ENCODE data around the gene FRMD6.

FRMD6 gene

DNA sequence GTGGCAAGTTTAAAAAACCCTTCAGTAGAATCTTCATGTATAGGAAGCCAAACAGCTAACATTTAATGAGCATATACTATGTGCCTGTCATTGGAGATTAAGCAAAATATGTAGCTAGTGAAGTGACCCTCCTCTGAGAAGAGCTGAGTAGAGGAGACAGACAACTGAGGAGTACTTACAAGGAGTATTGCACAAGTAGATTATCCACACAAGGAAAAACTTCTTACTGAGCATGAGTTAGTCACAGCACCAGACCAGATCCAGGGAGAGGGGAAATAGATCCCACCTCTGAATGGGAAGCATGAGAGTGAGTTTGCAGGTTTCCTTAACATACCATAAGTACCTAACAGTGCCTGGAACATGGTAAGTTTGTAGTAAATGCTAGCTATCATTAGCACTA, 33.0 kb downstream of the FRMD6 start:
- no peak overlapping the region for H3K4me3 ChIP-seq (replicated peaks in 1 of 2; ENCODE audit: low read depth in 2 of 2, low read length in 2 of 2)
- no peak for TF ChIP-seq CTCF (IDR thresholded peaks at IDR 0.05; ENCODE audit: low read depth, low read length)
- peak in 1 of 2 donors; percentile 47 for DNase-seq (ENCODE audit: low read depth in 2 of 2)

GRCh38 chr14:51691176-51691575, 39.5 kb downstream of the FRMD6 start:
- no peak for TF ChIP-seq CTCF (IDR thresholded peaks at IDR 0.05; ENCODE audit: low read depth, low read length)
- H3K4me3 ChIP-seq (replicated peaks in 1 of 2; ENCODE audit: low read depth in 2 of 2, low read length in 2 of 2) = no peak overlapping the region
- DNase-seq (ENCODE audit: low read depth in 2 of 2) = peak in 1 of 2 donors; percentile 50

- no peak overlapping the region for H3K4me3 ChIP-seq (replicated peaks in 1 of 2; ENCODE audit: low read depth in 2 of 2, low read length in 2 of 2)
- no peak for DNase-seq (ENCODE audit: low read depth in 2 of 2)
- no peak for TF ChIP-seq CTCF (IDR thresholded peaks at IDR 0.05; ENCODE audit: low read depth, low read length)
Observed at GRCh38 chr14:51692646-51693045, 40.9 kb downstream of the FRMD6 start.

GRCh38 chr14:51697848-51698247, 46.1 kb downstream of the FRMD6 start:
- H3K4me3 ChIP-seq (replicated peaks in 1 of 2; ENCODE audit: low read depth in 2 of 2, low read length in 2 of 2) = no peak overlapping the region
- TF ChIP-seq CTCF (IDR thresholded peaks at IDR 0.05; ENCODE audit: low read depth, low read length) = no peak
- DNase-seq (ENCODE audit: low read depth in 2 of 2) = no peak

DNA sequence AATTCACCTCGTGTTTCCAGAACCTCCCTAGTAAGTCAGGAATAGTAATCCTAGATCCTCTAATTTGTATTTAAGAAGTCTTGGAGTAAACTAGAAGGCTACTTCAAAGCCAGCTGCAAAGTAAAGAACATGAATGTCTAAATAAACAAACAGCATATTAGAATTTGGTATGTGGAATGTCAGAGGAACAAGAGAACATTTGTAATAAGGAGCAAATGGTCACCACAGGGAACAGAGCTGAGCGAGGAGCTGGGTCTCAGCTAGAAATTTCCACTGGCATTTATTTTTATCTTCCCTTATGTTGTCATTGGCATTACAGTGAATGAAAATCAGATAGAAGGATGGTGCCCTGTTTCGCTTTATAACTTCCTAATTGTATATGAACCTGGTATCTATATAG, 50.2 kb downstream of the FRMD6 start:
- TF ChIP-seq CTCF (IDR thresholded peaks at IDR 0.05; ENCODE audit: low read depth, low read length) = no peak
- no peak for DNase-seq (ENCODE audit: low read depth in 2 of 2)
- no peak overlapping the region for H3K4me3 ChIP-seq (replicated peaks in 1 of 2; ENCODE audit: low read depth in 2 of 2, low read length in 2 of 2)

DNA sequence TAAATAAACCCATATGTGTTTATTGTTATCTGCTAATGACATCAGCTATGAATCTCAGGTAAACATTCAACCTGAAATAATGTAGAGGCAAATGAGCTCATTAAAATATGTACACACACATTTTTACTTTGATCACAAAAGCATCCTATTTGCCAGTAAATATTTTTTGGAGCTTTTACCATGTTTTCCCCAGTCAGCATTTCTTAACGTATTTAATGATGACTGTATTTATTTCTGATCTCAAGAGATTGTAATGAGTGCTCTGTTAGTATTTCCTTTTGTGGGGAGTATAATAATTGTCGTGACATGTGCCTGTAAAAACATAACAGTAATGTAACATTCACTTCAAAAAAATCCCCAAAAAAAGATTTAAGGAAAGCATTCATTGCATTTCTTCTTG, 52.1 kb downstream of the FRMD6 start:
- no peak for DNase-seq (ENCODE audit: low read depth in 2 of 2)
- TF ChIP-seq CTCF (IDR thresholded peaks at IDR 0.05; ENCODE audit: low read depth, low read length) = no peak
- no peak overlapping the region for H3K4me3 ChIP-seq (replicated peaks in 1 of 2; ENCODE audit: low read depth in 2 of 2, low read length in 2 of 2)

- no peak for DNase-seq (ENCODE audit: low read depth in 2 of 2)
Observed at GRCh38 chr14:51704545-51704944, 52.8 kb downstream of the FRMD6 start.

More at GRCh38 chr14:51704545-51704944, 52.8 kb downstream of the FRMD6 start:
- TF ChIP-seq CTCF (IDR thresholded peaks at IDR 0.05; ENCODE audit: low read depth, low read length) = no peak
- H3K4me3 ChIP-seq (replicated peaks in 1 of 2; ENCODE audit: low read depth in 2 of 2, low read length in 2 of 2) = no peak overlapping the region

All from cardiac fibroblast (primary cell).